ENCODE data around the gene FEZF2. TPM values are rescaled to one million over a fixed set of nuclear protein-coding genes. Genes with fewer than 3 reads are reported as not detected.

Gene FEZF2
- total and polyA plus RNA-seq, 2 of the 8 experiments (the other 6 are each of a cell fraction or from before 2014, with no cell fraction given) = 0.06 TPM; not detected in 1

DNA sequence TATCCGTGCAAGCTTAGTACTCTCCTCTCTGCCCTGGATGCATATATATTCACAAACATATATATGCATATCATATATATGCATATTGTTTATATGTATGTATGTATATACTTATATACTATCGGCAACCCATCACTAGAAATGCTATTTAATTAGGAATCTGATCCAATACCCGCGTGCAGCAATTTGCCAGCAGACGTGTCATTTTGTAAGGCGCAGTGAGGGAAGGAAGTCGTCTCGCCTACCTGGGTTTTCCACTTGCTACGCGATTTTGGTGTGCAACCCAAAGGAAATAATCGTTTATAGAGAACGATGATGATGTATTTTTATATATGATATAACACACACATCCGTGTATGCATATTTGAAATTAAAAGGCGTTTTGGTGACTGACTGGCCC lies 5.6 kb upstream of the FEZF2 start:
- FAIRE-seq (no peak), DNase-seq (ENCODE audit: low read depth in 1 of 2, low spot score in 2 of 2) (no peak)
- no peak overlapping the region for H2BK20ac ChIP-seq (ENCODE audit: low read length)
- H3K56ac ChIP-seq (replicated peaks; ENCODE audit: insufficient read length, low read depth, low read length) = no peak overlapping the region
- no peak for TF ChIP-seq BRCA1 (IDR thresholded peaks at IDR 0.05; ENCODE audit: low read depth, low read length)
- ChIA-PET POLR2A (ENCODE audit: partially characterized antibody) (interaction anchor here (1.2 to 5.3 kb wide), 3 partner anchors 10 to 60 kb away, joined by 3 to 26 read pairs (median 10); no protein-coding TSS in a partner anchor), CTCF (ENCODE audit: partially characterized antibody) (interaction anchor here (1.1 to 2.5 kb wide), 4 partner anchors 11 to 36 kb away, joined by 3 to 14 read pairs (median 4); no protein-coding TSS in a partner anchor)
- WGBS, 2 experiments (ENCODE audit: extremely low coverage in 1 of 2, insufficient coverage in 1 of 2, insufficient read length in 1 of 2, insufficient replicate concordance in 2 of 2, low coverage in 1 of 2, low lambda C conversion rate in 2 of 2, missing lambda C conversion rate in 1 of 2) = 4% methylated on average over 14 of the region's 14 CpGs; no CpG with 5 or more reads in 1 of the 2 experiments
- no peak overlapping the region for H2BK12ac ChIP-seq (ENCODE audit: low read depth, low read length)
- H3K4ac ChIP-seq (replicated peaks; ENCODE audit: insufficient read length, low read depth, low read length) = no peak overlapping the region
- no peak overlapping the region for H2AK5ac ChIP-seq (ENCODE audit: low read depth, low read length)
- 0 out of 8 replicates have a peak, but pooled peaks cover 0 to 4% (median 0%) of the 10 kb centered on the region in 4 experiments for H3K36me3 ChIP-seq (ENCODE audit: control insufficient read depth in 2 of 4, insufficient read depth in 4 of 4, low read length in 3 of 4)
- H3K4me3 ChIP-seq (ENCODE audit: extremely low read depth in 1 of 4, insufficient read depth in 2 of 4, low read depth in 3 of 4, low read length in 4 of 4) = peak overlapping the region in 1 of 4 experiments; percentile 51; a peak in 2 of 8 replicates
- H3K4me1 ChIP-seq (replicated peaks in 1 of 4; ENCODE audit: control insufficient read depth in 3 of 4, insufficient read depth in 4 of 4, low read length in 3 of 4) = peaks cover 17 to 42% (median 25%) of the 10 kb centered on the region in 4 experiments
- no peaks in the 10 kb centered on the region; a peak in 1 of 4 replicates for H3K9me3 ChIP-seq (ENCODE audit: insufficient read depth in 2 of 2, low read depth in 1 of 2, low read length in 1 of 2)
- no peak overlapping the region for H2BK5ac ChIP-seq (ENCODE audit: low read depth, low read length)
- no peak overlapping the region for H3K18ac ChIP-seq (ENCODE audit: extremely low read depth, low read length)
- no peaks in the 10 kb centered on the region for H3K79me2 ChIP-seq (ENCODE audit: control insufficient read depth in 1 of 2, insufficient read depth in 2 of 2, low read length in 2 of 2)
- no peak overlapping the region for H4K91ac ChIP-seq (replicated peaks; ENCODE audit: insufficient read length, low read length)
- H2BK15ac ChIP-seq (ENCODE audit: low read length) = no peak overlapping the region
- no peak overlapping the region for H4K5ac ChIP-seq (ENCODE audit: insufficient read length, low read depth, low read length)
- H3K9ac ChIP-seq (replicated peaks in 1 of 4; ENCODE audit: extremely low read depth in 1 of 4, low read depth in 3 of 4, low read length in 3 of 4) = no peak overlapping the region
- no peak overlapping the region for H4K8ac ChIP-seq (ENCODE audit: extremely low read depth, insufficient read depth, low read length)
- peak overlapping the region; percentile 68 to 70 for H3K4me2 ChIP-seq (ENCODE audit: insufficient read depth in 1 of 2, low read depth in 2 of 2, low read length in 2 of 2)
- no peaks in the 10 kb centered on the region for H3K79me1 ChIP-seq (ENCODE audit: low read depth, low read length)
- no peak overlapping the region for H2AFZ ChIP-seq (ENCODE audit: low read length)
- H3K23ac ChIP-seq (ENCODE audit: insufficient read length) = no peak overlapping the region
- no peak overlapping the region for H3K27ac ChIP-seq (ENCODE audit: low read depth, low read length)
- peaks cover 3% of the 10 kb centered on the region; the same call in 1 of the 2 replicates for H3K23me2 ChIP-seq (ENCODE audit: low read depth, low read length)
- H3K27me3 ChIP-seq (replicated peaks in 1 of 4; ENCODE audit: control insufficient read depth in 3 of 4, extremely low read depth in 1 of 4, insufficient read depth in 3 of 4, low read length in 3 of 4) = peaks cover 65 to 87% (median 84%) of the 10 kb centered on the region in 4 experiments
- H2BK120ac ChIP-seq (replicated peaks; ENCODE audit: low read depth, low read length) = no peak overlapping the region
- peaks cover 3 to 16% of the 10 kb centered on the region in 2 experiments for H4K20me1 ChIP-seq (replicated peaks in 1 of 2; ENCODE audit: control insufficient read depth in 1 of 2, insufficient read depth in 2 of 2, low read length in 2 of 2)
- no peak overlapping the region for H3K14ac ChIP-seq (ENCODE audit: insufficient read length)
